Testis (tissue), 2 donors: ENCODE measurements around the gene COQ2.
"Not testable (repeated sequence)": the region's sequence is repeated elsewhere in the genome, so short reads cannot be mapped to it uniquely, and the experiment has no call there.

Experiments
- POLR2A ChIP-seq: fragments of 450-650 bp; IDR thresholded peaks from one replicate; pipeline ENCODE4 v1.6.1; 2017; ENCODE audit warnings: antibody characterized with exemption, mild to moderate bottlenecking, moderate library complexity
- TF ChIP-seq, protein P1 (sequence below), 3 experiments: fragments of 450-650 bp in 2 of 3; fragments of 200-600 bp in 1 of 3; sonication (generic) in 1 of 3; IDR thresholded peaks; one replicate each; pipeline ENCODE4 v1.5.1; 2016 to 2019; ENCODE audit warnings: antibody characterized with exemption in 3 of 3, mild to moderate bottlenecking in 2 of 3, moderate library complexity in 1 of 3

DNA sequence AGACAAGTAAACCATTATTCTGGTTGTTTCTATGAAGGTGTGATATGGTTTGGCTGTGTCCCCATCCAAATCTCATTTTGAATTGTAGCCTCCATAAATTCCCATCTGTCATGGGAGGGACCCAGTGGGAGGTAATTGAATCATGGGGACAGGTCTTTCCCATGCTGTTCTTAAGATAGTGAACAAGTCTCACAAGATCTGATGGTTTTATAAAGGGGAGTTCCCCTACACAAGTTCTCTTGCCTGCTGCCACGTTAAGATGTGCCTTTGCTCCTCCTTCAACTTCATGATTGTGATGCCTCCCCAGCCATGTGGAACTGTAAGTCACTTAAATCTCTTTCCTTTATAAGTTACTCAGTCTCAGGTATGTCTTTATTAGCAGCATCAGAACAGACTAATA is 3.8 kb upstream of the COQ2 start:
- not testable (repeated sequence) for TF ChIP-seq POLR2A
- TF ChIP-seq, protein P1, sequence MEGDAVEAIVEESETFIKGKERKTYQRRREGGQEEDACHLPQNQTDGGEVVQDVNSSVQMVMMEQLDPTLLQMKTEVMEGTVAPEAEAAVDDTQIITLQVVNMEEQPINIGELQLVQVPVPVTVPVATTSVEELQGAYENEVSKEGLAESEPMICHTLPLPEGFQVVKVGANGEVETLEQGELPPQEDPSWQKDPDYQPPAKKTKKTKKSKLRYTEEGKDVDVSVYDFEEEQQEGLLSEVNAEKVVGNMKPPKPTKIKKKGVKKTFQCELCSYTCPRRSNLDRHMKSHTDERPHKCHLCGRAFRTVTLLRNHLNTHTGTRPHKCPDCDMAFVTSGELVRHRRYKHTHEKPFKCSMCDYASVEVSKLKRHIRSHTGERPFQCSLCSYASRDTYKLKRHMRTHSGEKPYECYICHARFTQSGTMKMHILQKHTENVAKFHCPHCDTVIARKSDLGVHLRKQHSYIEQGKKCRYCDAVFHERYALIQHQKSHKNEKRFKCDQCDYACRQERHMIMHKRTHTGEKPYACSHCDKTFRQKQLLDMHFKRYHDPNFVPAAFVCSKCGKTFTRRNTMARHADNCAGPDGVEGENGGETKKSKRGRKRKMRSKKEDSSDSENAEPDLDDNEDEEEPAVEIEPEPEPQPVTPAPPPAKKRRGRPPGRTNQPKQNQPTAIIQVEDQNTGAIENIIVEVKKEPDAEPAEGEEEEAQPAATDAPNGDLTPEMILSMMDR (IDR thresholded peaks at IDR 0.05): not testable (repeated sequence)
